HepG2 (cell line): ENCODE data around the gene APOM. TPM values are rescaled to one million over a fixed set of nuclear protein-coding genes. Genes with fewer than 3 reads are reported as not detected.

Experiments
- GTF3A ChIP-seq: sonication (generic); formaldehyde crosslinking; conservative IDR thresholded peaks from 2 replicates; pipeline ENCODE4 v1.4.0; 2020; ENCODE audit warnings: mild to moderate bottlenecking, missing genetic modification reagents
- HOXA3 ChIP-seq: sonication (generic); formaldehyde crosslinking; IDR thresholded peaks from 2 replicates; pipeline ENCODE4 v1.5.0; 2020; ENCODE audit warnings: missing genetic modification reagents
- IKZF5 ChIP-seq: IDR thresholded peaks from 2 replicates; pipeline ENCODE4 v1.6.1; 2018; ENCODE audit warnings: missing genetic modification reagents, mild to moderate bottlenecking, missing compliant biosample characterization
- LRRFIP1 ChIP-seq: sonication (generic); formaldehyde crosslinking; conservative IDR thresholded peaks from 2 replicates; pipeline ENCODE4 v1.4.0; 2020; ENCODE audit warnings: missing genetic modification reagents
- MAZ ChIP-seq, 2 experiments: sonication (generic) in 1 of 2; formaldehyde crosslinking in 1 of 2; IDR thresholded peaks; 2 replicates each; pipeline versions ENCODE4 v1.5.0 to v1.6.1; 2012 to 2020; ENCODE audit warnings: low read depth in 2 of 2, mild to moderate bottlenecking in 2 of 2, borderline replicate concordance in 1 of 2, improper control_type of control experiment in 1 of 2, low read length in 1 of 2, missing genetic modification reagents in 1 of 2, moderate library complexity in 1 of 2
- MYNN ChIP-seq: sonication (generic); formaldehyde crosslinking; IDR thresholded peaks from 2 replicates; pipeline ENCODE4 v1.4.0; 2020; ENCODE audit warnings: mild to moderate bottlenecking, low read depth, missing genetic modification reagents
- NFYB ChIP-seq: sonication (generic); formaldehyde crosslinking; IDR thresholded peaks from 2 replicates; pipeline ENCODE4 v1.4.0; 2020; ENCODE audit warnings: missing genetic modification reagents
- NR3C1 ChIP-seq: sonication (generic); formaldehyde crosslinking; IDR thresholded peaks from 2 replicates; pipeline ENCODE4 v1.4.0; 2020; ENCODE audit warnings: missing genetic modification reagents
- POLR2AphosphoS2 ChIP-seq: IDR thresholded peaks from 2 replicates; pipeline ENCODE4 v1.6.1; 2011; ENCODE audit warnings: low read depth, low read length, improper control_type of control experiment
- RBM39 ChIP-seq: fragments of 200-400 bp; formaldehyde crosslinking; IDR thresholded peaks from one replicate; pipeline ENCODE4 v1.6.1; 2018; ENCODE audit warnings: antibody characterized with exemption, mild to moderate bottlenecking, low read depth, low read length; ENCODE audit not compliant: poor library complexity, severe bottlenecking
- SETDB1 ChIP-seq: sonication (generic); formaldehyde crosslinking; IDR thresholded peaks from 2 replicates; pipeline ENCODE4 v1.5.1; 2020; ENCODE audit warnings: missing genetic modification reagents, mild to moderate bottlenecking, borderline replicate concordance
- SNAPC2 ChIP-seq: sonication (generic); formaldehyde crosslinking; IDR thresholded peaks from 2 replicates; pipeline ENCODE4 v1.8.1; 2022; ENCODE audit warnings: mild to moderate bottlenecking, missing genetic modification reagents
- TBL1XR1 ChIP-seq: fragments of 150-350 bp; IDR thresholded peaks from 2 replicates; pipeline ENCODE4 v1.6.1; 2014; ENCODE audit warnings: borderline replicate concordance, low read length; ENCODE audit not compliant: partially characterized antibody
- XBP1 ChIP-seq: sonication (generic); formaldehyde crosslinking; IDR thresholded peaks from 2 replicates; pipeline ENCODE4 v1.5.0; 2020; ENCODE audit warnings: missing genetic modification reagents
- ZFP36L1 ChIP-seq: sonication (generic); formaldehyde crosslinking; IDR thresholded peaks from 2 replicates; pipeline ENCODE4 v1.8.0; 2022; ENCODE audit warnings: mild to moderate bottlenecking, missing genetic modification reagents, moderate library complexity
- ZFP91 ChIP-seq: sonication (generic); formaldehyde crosslinking; IDR thresholded peaks from 2 replicates; pipeline ENCODE4 v1.9.0; 2022; ENCODE audit warnings: missing genetic modification reagents, mild to moderate bottlenecking, borderline replicate concordance
- ZIK1 ChIP-seq: sonication (generic); formaldehyde crosslinking; IDR thresholded peaks from 2 replicates; pipeline ENCODE4 v1.5.0; 2020; ENCODE audit warnings: mild to moderate bottlenecking, low read depth, missing genetic modification reagents, borderline replicate concordance
- ZNF256 ChIP-seq: sonication (generic); formaldehyde crosslinking; conservative IDR thresholded peaks from 2 replicates; pipeline ENCODE4 v1.4.0; 2020; ENCODE audit warnings: missing genetic modification reagents
- ZNF282 ChIP-seq: fragments of 450-650 bp; IDR thresholded peaks from 2 replicates; pipeline ENCODE4 v1.6.1; 2018; ENCODE audit not compliant: partially characterized antibody
- ZNF569 ChIP-seq: sonication (generic); formaldehyde crosslinking; IDR thresholded peaks from 2 replicates; pipeline ENCODE4 v1.5.0; 2020; ENCODE audit warnings: mild to moderate bottlenecking, missing genetic modification reagents, moderate library complexity, borderline replicate concordance
- ZNF781 ChIP-seq: sonication (generic); formaldehyde crosslinking; IDR thresholded peaks from 2 replicates; pipeline ENCODE4 v1.5.1; 2020; ENCODE audit warnings: borderline replicate concordance, mild to moderate bottlenecking, missing genetic modification reagents; ENCODE audit errors: not compliant biosample characterization
- ZNF839 ChIP-seq: sonication (generic); formaldehyde crosslinking; IDR thresholded peaks from 2 replicates; pipeline ENCODE4 v1.4.0; 2020; ENCODE audit warnings: missing genetic modification reagents, mild to moderate bottlenecking, borderline replicate concordance
- polyA plus RNA-seq, 8 experiments: library from polyadenylated mRNA; depleted of rRNA in 3 of 8; stranded (reverse) in 7 of 8; unstranded in 1 of 8; fragments of >200 nt; fragmentation: Illumina TruSeq in 4 of 8; extraction: Trizol in 4 of 8; gene quantifications; 2 replicates each; pipeline versions ENCODE4 v1.2.1 to v1.2.3, GENCODE V29; 2011 to 2016; ENCODE audit warnings: low read depth in 4 of 8, missing spikeins in 1 of 8, mixed read lengths in 1 of 8; ENCODE audit not compliant: insufficient read depth in 1 of 8
- total RNA-seq, 5 experiments: library from RNA; depleted of rRNA; stranded (reverse); fragments of >200 nt; fragmentation: Illumina TruSeq; extraction: Trizol; gene quantifications; 2 replicates each; pipeline ENCODE4 v1.2.3, GENCODE V29; 2016; ENCODE audit warnings: low read depth in 1 of 5

APOM gene
- total and polyA plus RNA-seq, 2 of the 13 experiments (the other 11 are each of a cell fraction or from before 2014, with no cell fraction given), result 98.2 to 1,140 TPM

GRCh38 chr6:31619805-31620585 lies 35.7 kb upstream of the APOM start (continued):
- peak; percentile 67; the same call in 1 of the 2 replicates for TF ChIP-seq GTF3A
- no peak for TF ChIP-seq SETDB1 (CRISPR knock-in tag)
- no peak for TF ChIP-seq MYNN (CRISPR knock-in tag)
- no peak for TF ChIP-seq LRRFIP1 (CRISPR knock-in tag)
- TF ChIP-seq ZNF569 (CRISPR knock-in tag), result no peak
- TF ChIP-seq ZIK1 (CRISPR knock-in tag), result peak; percentile 69; the same call in 1 of the 2 replicates
- TF ChIP-seq ZNF839, result no peak
- no peak for TF ChIP-seq XBP1
- no peak; the same call in none of the 2 replicates for TF ChIP-seq HOXA3 (CRISPR knock-in tag)
- no peak for TF ChIP-seq IKZF5 (CRISPR knock-in tag)
- peak; percentile 79 for TF ChIP-seq NFYB (CRISPR knock-in tag)
- no peak for TF ChIP-seq NR3C1
- no peak for TF ChIP-seq ZNF282
- no peak for TF ChIP-seq ZNF256 (CRISPR knock-in tag)
- peak; percentile 78 for TF ChIP-seq TBL1XR1
- TF ChIP-seq POLR2AphosphoS2, result peak; percentile 62; the same call in 1 of the 2 replicates
- TF ChIP-seq SNAPC2 (CRISPR knock-in tag), result peak; percentile 99
- peak; percentile 95 for TF ChIP-seq ZNF781 (CRISPR knock-in tag)
- peak; percentile 87; the same call in 1 of the 2 replicates for TF ChIP-seq ZFP36L1 (CRISPR knock-in tag)
- no peak; the same call in 1 of the 2 replicates for TF ChIP-seq MAZ (IDR thresholded peaks at IDR 0.05; ENCODE audit: borderline replicate concordance, low read depth, low read length)
- TF ChIP-seq MAZ (CRISPR knock-in tag; IDR thresholded peaks at IDR 0.05; ENCODE audit: low read depth), result 0 out of 2 replicates have a peak, but pooled peaks have one; percentile 45
- TF ChIP-seq ZFP91 (CRISPR knock-in tag), result peak; percentile 87
- TF ChIP-seq RBM39, result no peak
